Testis (tissue), 2 donors: ENCODE data around the gene SPDYE4.

Source experiments
- POLR2A ChIP-seq: fragments of 450-650 bp; IDR thresholded peaks from one replicate; pipeline ENCODE4 v1.6.1; 2017; ENCODE audit warnings: antibody characterized with exemption, mild to moderate bottlenecking, moderate library complexity
- TF ChIP-seq, protein P1 (sequence below), 3 experiments: fragments of 450-650 bp in 2 of 3; fragments of 200-600 bp in 1 of 3; sonication (generic) in 1 of 3; IDR thresholded peaks; one replicate each; pipeline ENCODE4 v1.5.1; 2016 to 2019; ENCODE audit warnings: antibody characterized with exemption in 3 of 3, mild to moderate bottlenecking in 2 of 3, moderate library complexity in 1 of 3

DNA sequence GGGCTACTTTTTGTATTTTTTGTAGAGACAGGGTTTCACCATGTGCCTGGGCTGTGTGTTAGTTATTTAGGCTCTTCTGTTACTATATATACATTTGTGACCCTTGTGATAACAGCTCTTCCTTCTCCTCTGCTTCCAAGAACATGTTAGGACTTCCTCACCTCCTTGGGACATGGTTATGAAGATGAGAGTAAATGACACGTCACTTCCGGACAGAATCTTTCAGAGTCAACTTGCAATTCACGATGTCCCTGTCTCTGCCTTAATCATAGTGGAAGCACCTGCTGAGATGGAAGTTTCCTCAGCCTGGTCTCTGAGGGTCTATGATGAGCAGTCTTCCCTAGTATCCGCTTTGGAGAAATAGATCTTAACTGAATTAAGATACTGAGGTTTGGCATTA lies 56.6 kb downstream of the SPDYE4 start:
- TF ChIP-seq, protein P1, sequence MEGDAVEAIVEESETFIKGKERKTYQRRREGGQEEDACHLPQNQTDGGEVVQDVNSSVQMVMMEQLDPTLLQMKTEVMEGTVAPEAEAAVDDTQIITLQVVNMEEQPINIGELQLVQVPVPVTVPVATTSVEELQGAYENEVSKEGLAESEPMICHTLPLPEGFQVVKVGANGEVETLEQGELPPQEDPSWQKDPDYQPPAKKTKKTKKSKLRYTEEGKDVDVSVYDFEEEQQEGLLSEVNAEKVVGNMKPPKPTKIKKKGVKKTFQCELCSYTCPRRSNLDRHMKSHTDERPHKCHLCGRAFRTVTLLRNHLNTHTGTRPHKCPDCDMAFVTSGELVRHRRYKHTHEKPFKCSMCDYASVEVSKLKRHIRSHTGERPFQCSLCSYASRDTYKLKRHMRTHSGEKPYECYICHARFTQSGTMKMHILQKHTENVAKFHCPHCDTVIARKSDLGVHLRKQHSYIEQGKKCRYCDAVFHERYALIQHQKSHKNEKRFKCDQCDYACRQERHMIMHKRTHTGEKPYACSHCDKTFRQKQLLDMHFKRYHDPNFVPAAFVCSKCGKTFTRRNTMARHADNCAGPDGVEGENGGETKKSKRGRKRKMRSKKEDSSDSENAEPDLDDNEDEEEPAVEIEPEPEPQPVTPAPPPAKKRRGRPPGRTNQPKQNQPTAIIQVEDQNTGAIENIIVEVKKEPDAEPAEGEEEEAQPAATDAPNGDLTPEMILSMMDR (IDR thresholded peaks at IDR 0.05), result no peak
- no peak for TF ChIP-seq POLR2A
